NK-92 (cell line): Measurements from ENCODE around the gene NDUFS8.

Experiments used
- DNase-seq: peaks from one replicate; lab custom pipeline; 2025; ENCODE audit not compliant: unreplicated experiment; lab: John Stamatoyannopoulos, UW

The NDUFS8 gene

GRCh38 chr11:68002938-68003845 lies 27.3 kb upstream of the NDUFS8 start:
- no peak for DNase-seq

GRCh38 chr11:68003846-68004550 lies 26.5 kb upstream of the NDUFS8 start, which contains the start of gene UNC93B1:
UNC93B1 (minus strand) TSS chr11:68004097; CDS start chr11:68004043, 54 bp downstream.
- no peak for DNase-seq

GRCh38 chr11:68004551-68005335 lies 25.7 kb upstream of the NDUFS8 start:
- DNase-seq = no peak

- no peak for DNase-seq
Observed at GRCh38 chr11:68006606-68007166, 23.8 kb upstream of the NDUFS8 start.

GRCh38 chr11:68007498-68008380 lies 22.7 kb upstream of the NDUFS8 start:
- DNase-seq = no peak

- DNase-seq = no peak
Observed at GRCh38 chr11:68008381-68009337, 21.8 kb upstream of the NDUFS8 start.

GRCh38 chr11:68009391-68010089 lies 20.9 kb upstream of the NDUFS8 start:
- no peak for DNase-seq

GRCh38 chr11:68010090-68011041 lies 20.1 kb upstream of the NDUFS8 start, which contains the start of gene ALDH3B1:
ALDH3B1 (plus strand) TSS chr11:68010327; CDS start chr11:68015298, 4,971 bp downstream.
- no peak for DNase-seq

GRCh38 chr11:68011051-68011943 lies 19.2 kb upstream of the NDUFS8 start:
- no peak for DNase-seq

GRCh38 chr11:68012044-68012842 lies 18.2 kb upstream of the NDUFS8 start:
- no peak for DNase-seq

GRCh38 chr11:68012843-68013610 lies 17.5 kb upstream of the NDUFS8 start:
- DNase-seq = no peak

GRCh38 chr11:68013611-68014156 lies 16.8 kb upstream of the NDUFS8 start:
- no peak for DNase-seq

GRCh38 chr11:68014157-68014946 lies 16.1 kb upstream of the NDUFS8 start:
- DNase-seq = no peak
